Occipital lobe (tissue), 2 donors: ENCODE data around the gene EHD4. TPM values are rescaled to one million over a fixed set of nuclear protein-coding genes. Genes with fewer than 3 reads are reported as not detected.

ENCODE experiments used
- small RNA-seq: library from RNA; depleted of rRNA; stranded (forward); fragments of <200 nt; gene quantifications from one replicate; pipeline ENCODE3, GENCODE V24; 2014
- total RNA-seq: library from RNA; depleted of rRNA; stranded (reverse); fragments of >200 nt; gene quantifications from one replicate; pipeline ENCODE4 v1.2.3, GENCODE V29; 2014

Gene EHD4
- total RNA-seq, 1 donor from 2014 or later: 2.2 TPM

Small RNAs within 50 kb of the gene (small RNA-seq; reads per million reads assigned to genes)
- not detected for gene MIR4310
- not detected for gene RNA5SP393

Other genes starting within 250 kb of the EHD4 start
- 32.4 TPM for gene MAPKBP1, start 198.1 kb downstream of the EHD4 start, total RNA-seq
- 3.0 TPM for gene JMJD7, start 144.5 kb downstream of the EHD4 start, total RNA-seq
- 2.5 TPM for gene PLA2G4B, start 133.7 kb downstream of the EHD4 start, total RNA-seq
- 0.16 TPM for gene SPTBN5, start 78.5 kb downstream of the EHD4 start, total RNA-seq
- gene PLA2G4E, start 48.5 kb upstream of the EHD4 start, total RNA-seq: not detected
- gene PLA2G4D, start 122.0 kb upstream of the EHD4 start, total RNA-seq: not detected
- gene PLA2G4F, start 184.1 kb upstream of the EHD4 start, total RNA-seq: not detected
- gene VPS39, start 235.7 kb upstream of the EHD4 start, total RNA-seq: 52.3 TPM